ENCODE measurements around the gene MRAP. TPM values are rescaled to one million over a fixed set of nuclear protein-coding genes. Genes with fewer than 3 reads are reported as not detected.

The MRAP gene
- total and polyA plus RNA-seq, 10 of the 15 experiments (the other 5 are each of a cell fraction or from before 2014, with no cell fraction given), result 0.34 to 1.2 TPM; not detected in 8

- SMC1A ChIA-PET (ENCODE audit: uncharacterized antibody, unreplicated experiment), result no interaction called here
- Histone ChIP-seq H3K9me3 (replicated peaks; ENCODE audit: control insufficient read depth, insufficient read depth, low read length) (no peaks in the 10 kb centered on the region), H3K9ac (ENCODE audit: control insufficient read depth, insufficient read depth, low read length) (no peak overlapping the region), H3K79me2 (ENCODE audit: control insufficient read depth, insufficient read depth, low read length) (no peaks in the 10 kb centered on the region), H3K4me1 (ENCODE audit: control insufficient read depth, insufficient read depth, low read length) (no peaks in the 10 kb centered on the region), H3K27me3 (replicated peaks in 1 of 2; ENCODE audit: control insufficient read depth in 2 of 2, insufficient read depth in 2 of 2, low read length in 1 of 2) (no peaks in the 10 kb centered on the region), H3K27ac (ENCODE audit: control insufficient read depth, insufficient read depth) (no peak overlapping the region), H2AFZ (ENCODE audit: control insufficient read depth, low read depth, low read length) (no peak overlapping the region), H3K4me2 (ENCODE audit: control insufficient read depth, insufficient read depth) (no peak overlapping the region), H3K36me3 (ENCODE audit: control insufficient read depth in 2 of 2, insufficient read depth in 2 of 2, low read length in 1 of 2) (peaks cover 27 to 40% of the 10 kb centered on the region in 2 experiments), H4K20me1 (ENCODE audit: control insufficient read depth, insufficient read depth) (no peaks in the 10 kb centered on the region), H3K4me3 (no peak overlapping the region)
- WGBS (ENCODE audit: insufficient coverage, insufficient replicate concordance, low lambda C conversion rate, missing lambda C conversion rate), result 79% methylated on average over 7 of the region's 7 CpGs
- RAD21 ChIA-PET (ENCODE audit: unreplicated experiment), result no interaction called here
- POLR2A ChIA-PET, result no interaction called here
- no TSS peak for BruUV-seq (replicated peaks)
- FAIRE-seq, result no peak
- TF ChIP-seq CTCF (IDR thresholded peaks at IDR 0.05 in 2 of 3, conservative IDR thresholded peaks at IDR 0.05 in 1 of 3; ENCODE audit: control insufficient read depth in 2 of 3, extremely low read depth in 1 of 3, insufficient read depth in 1 of 3, low read depth in 3 of 3, low read length in 3 of 3) (0 out of 6 replicates have a peak, but pooled peaks of 2 of the 3 experiments have one; percentile 8 to 10), PAX8 (IDR thresholded peaks at IDR 0.05) (no peak)
- CTCF ChIA-PET, result interaction anchor here (0.7 kb wide), 2 partner anchors 15 to 241 kb away, joined by 3 read pairs; no protein-coding TSS in a partner anchor
- intact Hi-C loops (cut with micrococcal nuclease; ENCODE audit: unreplicated experiment) (no loop called here), in situ Hi-C loops (cut with MboI) (no loop called here)
- no peak; the same call in 2 of the 3 replicates for ATAC-seq
- no peak for DNase-seq (ENCODE audit: low read depth, low spot score)
Measured at GRCh38 chr21:32359719-32360260, 61.1 kb downstream of the MRAP start.

DNA sequence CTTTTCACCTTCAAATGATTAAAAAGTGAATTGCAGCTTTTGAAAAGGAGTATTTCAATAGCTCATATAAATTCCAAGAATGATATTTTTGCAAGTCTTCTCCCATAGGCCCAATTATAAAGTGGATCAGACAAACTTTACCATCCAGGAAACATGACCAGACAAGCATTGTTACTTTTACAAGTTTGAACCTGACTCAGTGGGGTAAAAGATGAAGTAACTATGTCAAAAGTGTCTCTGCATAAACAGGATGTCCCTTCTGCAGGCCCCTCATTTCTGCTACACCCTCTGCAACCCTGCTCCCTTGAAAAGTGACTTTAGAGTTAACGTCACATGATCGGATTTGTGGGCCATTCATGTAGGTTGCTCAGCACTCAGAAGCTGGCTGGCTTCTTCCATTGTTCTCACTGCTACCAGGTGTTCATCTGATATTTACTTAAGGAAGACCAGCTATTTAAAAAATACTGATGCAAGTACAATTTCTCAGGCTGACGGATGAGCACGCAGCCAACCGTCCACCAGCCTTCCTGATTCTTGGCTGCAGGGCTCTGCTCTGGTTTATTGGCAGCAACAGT lies 61.8 kb downstream of the MRAP start:
- ATAC-seq, result no peak
- ChIA-PET RAD21 (ENCODE audit: unreplicated experiment) (no interaction called here), SMC1A (ENCODE audit: uncharacterized antibody, unreplicated experiment) (no interaction called here), CTCF (interaction anchor here (0.7 kb wide), 1 partner anchor 14 kb away, joined by 3 read pairs; no protein-coding TSS in a partner anchor), POLR2A (no interaction called here)
- no peak overlapping the region for H3K9ac ChIP-seq (ENCODE audit: control insufficient read depth, insufficient read depth, low read length)
- FAIRE-seq, result no peak
- H3K27me3 ChIP-seq (replicated peaks in 1 of 2; ENCODE audit: control insufficient read depth in 2 of 2, insufficient read depth in 2 of 2, low read length in 1 of 2), result no peaks in the 10 kb centered on the region
- WGBS (ENCODE audit: insufficient coverage, insufficient replicate concordance, low lambda C conversion rate, missing lambda C conversion rate), result 98% methylated on average over 5 of the region's 5 CpGs
- H2AFZ ChIP-seq (ENCODE audit: control insufficient read depth, low read depth, low read length), result no peak overlapping the region
- no peaks in the 10 kb centered on the region for H3K4me1 ChIP-seq (ENCODE audit: control insufficient read depth, insufficient read depth, low read length)
- no peaks in the 10 kb centered on the region for H3K9me3 ChIP-seq (replicated peaks; ENCODE audit: control insufficient read depth, insufficient read depth, low read length)
- no peaks in the 10 kb centered on the region for H4K20me1 ChIP-seq (ENCODE audit: control insufficient read depth, insufficient read depth)
- no peak overlapping the region for H3K4me3 ChIP-seq
- no peak overlapping the region for H3K4me2 ChIP-seq (ENCODE audit: control insufficient read depth, insufficient read depth)
- peaks cover 29 to 44% of the 10 kb centered on the region in 2 experiments for H3K36me3 ChIP-seq (ENCODE audit: control insufficient read depth in 2 of 2, insufficient read depth in 2 of 2, low read length in 1 of 2)
- no TSS peak for BruUV-seq (replicated peaks)
- no peaks in the 10 kb centered on the region for H3K79me2 ChIP-seq (ENCODE audit: control insufficient read depth, insufficient read depth, low read length)
- no peak for DNase-seq (ENCODE audit: low read depth, low spot score)
- in situ Hi-C loops (cut with MboI), result no loop called here
- intact Hi-C loops (cut with micrococcal nuclease; ENCODE audit: unreplicated experiment), result no loop called here
- H3K27ac ChIP-seq (ENCODE audit: control insufficient read depth, insufficient read depth), result no peak overlapping the region
- TF ChIP-seq CHD1 (IDR thresholded peaks at IDR 0.05; ENCODE audit: low read depth, low read length) (no peak), MXI1 (IDR thresholded peaks at IDR 0.05; ENCODE audit: low read depth, low read length) (no peak), EP300 (IDR thresholded peaks at IDR 0.05; ENCODE audit: borderline replicate concordance in 1 of 2, control insufficient read depth in 1 of 2, low read depth in 2 of 2, low read length in 2 of 2) (no peak), HSF1 (IDR thresholded peaks at IDR 0.05; ENCODE audit: low read depth, low read length) (no peak)
- TF ChIP-seq, protein P1, sequence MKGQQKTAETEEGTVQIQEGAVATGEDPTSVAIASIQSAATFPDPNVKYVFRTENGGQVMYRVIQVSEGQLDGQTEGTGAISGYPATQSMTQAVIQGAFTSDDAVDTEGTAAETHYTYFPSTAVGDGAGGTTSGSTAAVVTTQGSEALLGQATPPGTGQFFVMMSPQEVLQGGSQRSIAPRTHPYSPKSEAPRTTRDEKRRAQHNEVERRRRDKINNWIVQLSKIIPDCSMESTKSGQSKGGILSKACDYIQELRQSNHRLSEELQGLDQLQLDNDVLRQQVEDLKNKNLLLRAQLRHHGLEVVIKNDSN (IDR thresholded peaks at IDR 0.05; ENCODE audit: borderline replicate concordance, extremely low read length, insufficient read depth, low read depth, low read length), result no peak
